Pancreas (tissue), 10 donors: ENCODE measurements around the gene ZBP1. TPM values are rescaled to one million over a fixed set of nuclear protein-coding genes. Genes with fewer than 3 reads are reported as not detected.

ENCODE experiments used
- ATAC-seq, 4 donors: fragments of 200-7000 bp; cut with Tn5 transposase; one replicate each; pipeline versions ENCODE4 v1.8.0 to v1.9.1; 2020; ENCODE audit warnings: mild to moderate bottlenecking in 4 of 4, moderate library complexity in 4 of 4
- DNase-seq, 6 donors: peaks; one replicate each; pipeline ENCODE4 v3.0.0-alpha.2; 2020
- FAIRE-seq: peaks from 2 replicates; lab custom pipeline; 2012; peaks lifted over from hg19 to GRCh38; lab: Jason Lieb, UNC
- H3K27ac ChIP-seq, 4 donors: fragments of 200-600 bp; sonication (generic); 1 replicate in 3 of 4; 2 replicates in 1 of 4; pipeline versions ENCODE4 v1.5.0 to v1.8.0; 2020
- H3K27me3 ChIP-seq, 4 donors: fragments of 200-600 bp; one replicate each; pipeline ENCODE4 v1.8.0; 2021
- H3K36me3 ChIP-seq, 3 donors: fragments of 200-600 bp; sonication (generic) in 1 of 3; one replicate each; pipeline versions ENCODE4 v1.5.0 to v1.8.0; 2020 to 2021
- H3K4me1 ChIP-seq, 3 donors: fragments of 200-600 bp; one replicate each; pipeline ENCODE4 v1.8.0; 2021
- H3K4me3 ChIP-seq, 4 donors: fragments of 200-600 bp; sonication (generic) in 2 of 4; one replicate each; pipeline versions ENCODE4 v1.5.0 to v1.8.0; 2020 to 2021
- H3K9me3 ChIP-seq, 4 donors: fragments of 200-600 bp; one replicate each; pipeline ENCODE4 v1.8.0; 2021
- CTCF ChIP-seq, 4 donors: fragments of 200-600 bp; sonication (generic) in 3 of 4; IDR thresholded peaks; one replicate each; pipeline versions ENCODE4 v1.5.0 to v1.8.0; 2021; ENCODE audit warnings: antibody characterized with exemption in 4 of 4
- WGBS, 2 donors: extraction: QIAGEN DNeasy Blood & Tissue Kit; methylation state at CpG; one replicate each; pipeline ENCODE4 v1.1.7; 2013; 5-methylcytosine and 5-hydroxymethylcytosine counted together
- intact Hi-C, 3 donors: fragments of 100-400 bp; cut with DNase I; formaldehyde crosslinking; loops; one replicate each; pipeline versions ENCODE4 v1.11.1 to v1.14.2; 2022
- polyA plus RNA-seq, 2 donors: library from polyadenylated mRNA; stranded (reverse); fragments of 200-250 nt; gene quantifications; one replicate each; pipeline ENCODE4 v1.2.3, GENCODE V29; 2013
- total RNA-seq, 6 donors: library from RNA; stranded (reverse); fragmentation: NEBNext Ultra II Directional in 4 of 6; extraction: Animal tissue kit (Norgen Biotek cat#: 25700) in 4 of 6; gene quantifications; one replicate each; pipeline versions ENCODE4 v1.2.1 to v1.2.4, GENCODE V29; 2021 to 2023
- donor health status: healthy with polysubstance abuse.
- donor health status: DM: no; HTN: no; CAD: no; lungs with moderate emphysema.
- donor health status: DM: no; HTN: no; CAD: no.
- donor health status: control.
- donor health status: control.
- donor health status: Bipolar disorder and iron deficiency.
- donor health status: DM: yes; HTN: yes; CAD: no.
- donor health status: DM: no; HTN: no; CAD: no.
- donor health status: DM: no; HTN: no; CAD: no.
- donor health status: DM: yes; HTN: yes; CAD: no.

The ZBP1 gene
- total and polyA plus RNA-seq, 8 donors, result 0.09 to 0.90 (median 0.17) TPM; not detected in 3

GRCh38 chr20:57570920-57571319, 49.3 kb downstream of the ZBP1 start:
- no peak overlapping the region for H3K27ac ChIP-seq
- H3K4me1 ChIP-seq, result no peaks in the 10 kb centered on the region
- H3K27me3 ChIP-seq, result no peaks in the 10 kb centered on the region
- TF ChIP-seq CTCF (IDR thresholded peaks at IDR 0.05), result no peak
- WGBS, 2 donors, result 53 to 73% methylated on average over 8 of the region's 8 CpGs
- DNase-seq (no peak), ATAC-seq (no peak), FAIRE-seq (no peak)
- no peaks in the 10 kb centered on the region for H3K9me3 ChIP-seq
- no peak overlapping the region for H3K4me3 ChIP-seq
- intact Hi-C loops, result no loop called here
- no peaks in the 10 kb centered on the region for H3K36me3 ChIP-seq

DNA sequence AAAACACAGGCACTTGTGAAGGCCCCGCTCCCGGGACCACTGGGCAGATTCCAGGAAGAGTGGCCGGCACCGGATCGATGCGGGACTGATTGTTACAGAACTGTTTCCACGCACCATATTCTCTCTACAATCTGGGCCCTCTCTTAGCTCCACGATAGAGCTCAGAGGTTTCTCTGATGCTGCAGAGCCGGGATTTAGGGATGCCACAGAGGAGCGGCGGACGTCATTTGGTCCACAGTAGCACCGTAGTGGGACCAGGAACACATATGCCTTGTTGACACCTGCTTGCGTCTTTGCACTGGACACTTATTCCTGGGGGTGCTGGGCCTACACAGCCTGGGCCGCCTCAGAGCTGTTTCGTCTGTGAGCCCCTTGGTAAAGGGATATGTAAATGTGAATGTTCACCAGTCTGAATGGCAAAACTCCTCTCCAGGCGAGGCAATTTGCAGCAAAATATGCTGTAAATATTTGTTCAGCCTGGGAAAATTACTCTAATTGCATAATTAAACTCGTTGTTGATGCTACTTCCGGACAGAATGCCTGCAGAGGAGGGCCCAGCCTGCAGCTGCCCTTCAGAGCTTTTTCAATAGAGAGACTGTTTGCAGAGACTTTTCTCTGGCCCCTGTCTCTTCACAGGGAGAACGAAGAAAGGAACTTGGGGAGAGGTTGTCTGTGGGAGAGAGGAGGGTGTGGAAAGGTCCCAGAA, 49.9 kb downstream of the ZBP1 start:
- H3K27ac ChIP-seq, result no peak overlapping the region
- intact Hi-C loops, result no loop called here
- no peak for TF ChIP-seq CTCF (IDR thresholded peaks at IDR 0.05)
- no peaks in the 10 kb centered on the region for H3K9me3 ChIP-seq
- H3K27me3 ChIP-seq, result no peaks in the 10 kb centered on the region
- FAIRE-seq, result no peak
- 56 to 64% methylated on average over 20 of the region's 20 CpGs for WGBS, 2 donors
- DNase-seq, result no peak
- H3K4me1 ChIP-seq, result no peaks in the 10 kb centered on the region
- H3K36me3 ChIP-seq, result no peaks in the 10 kb centered on the region
- H3K4me3 ChIP-seq, result no peak overlapping the region
- no peak for ATAC-seq

GRCh38 chr20:57568960-57569359, 51.3 kb downstream of the ZBP1 start:
- no peaks in the 10 kb centered on the region for H3K36me3 ChIP-seq
- FAIRE-seq (no peak), ATAC-seq (no peak), DNase-seq (no peak)
- no peaks in the 10 kb centered on the region for H3K9me3 ChIP-seq
- no peaks in the 10 kb centered on the region for H3K27me3 ChIP-seq
- H3K4me3 ChIP-seq, result no peak overlapping the region
- intact Hi-C loops, result no loop called here
- WGBS, 2 donors, result 76 to 81% methylated on average over 12 of the region's 12 CpGs
- H3K4me1 ChIP-seq, result no peaks in the 10 kb centered on the region
- no peak overlapping the region for H3K27ac ChIP-seq
- TF ChIP-seq CTCF (IDR thresholded peaks at IDR 0.05), result no peak

DNA sequence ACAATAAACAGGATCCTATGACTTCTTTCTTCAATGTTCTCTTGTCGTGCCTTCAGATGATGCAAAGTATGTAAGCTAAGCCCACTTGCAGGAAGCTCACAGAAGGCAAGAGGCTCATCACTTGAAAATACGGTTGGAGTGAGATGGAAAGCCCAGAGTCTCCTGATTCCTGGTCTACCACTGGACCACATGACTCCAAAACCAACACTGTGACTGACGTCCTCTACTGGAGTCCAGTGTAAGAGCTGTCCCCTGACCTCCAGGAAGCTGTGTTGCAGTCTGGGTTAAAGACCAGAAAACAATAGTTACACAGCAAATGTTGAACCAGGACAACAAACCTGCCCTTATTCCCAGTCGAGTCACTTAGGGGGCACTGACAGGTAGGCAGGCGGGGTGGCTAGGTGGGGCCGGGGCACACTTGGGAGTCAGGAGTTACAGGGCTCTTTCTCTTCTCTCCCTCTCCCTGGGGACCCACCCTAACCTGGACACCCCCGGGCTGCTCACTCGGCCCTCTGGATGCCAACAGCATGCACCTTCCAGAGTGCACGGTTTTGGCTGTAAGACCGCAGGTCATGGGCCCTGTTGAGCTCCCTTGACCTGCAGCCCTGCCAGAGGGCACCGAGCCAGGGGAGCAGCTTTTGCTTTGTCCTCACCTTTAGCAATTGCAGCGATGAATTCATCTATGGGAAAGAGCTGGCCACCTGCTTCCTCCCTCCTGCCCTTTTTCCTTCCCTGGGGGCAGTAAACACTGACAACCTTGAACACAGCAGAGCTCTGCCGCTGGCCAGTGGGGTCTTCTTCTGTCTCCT, 51.9 kb downstream of the ZBP1 start:
- Histone ChIP-seq H3K27me3 (no peaks in the 10 kb centered on the region), H3K9me3 (no peaks in the 10 kb centered on the region), H3K4me1 (no peaks in the 10 kb centered on the region), H3K36me3 (no peaks in the 10 kb centered on the region), H3K4me3 (no peak overlapping the region), H3K27ac (no peak overlapping the region)
- WGBS, 2 donors, result 51 to 53% methylated on average over 13 of the region's 13 CpGs
- DNase-seq, result no peak
- no peak for TF ChIP-seq CTCF (IDR thresholded peaks at IDR 0.05)
- intact Hi-C loops, result no loop called here
- FAIRE-seq, result no peak
- peak in 1 of 4 donors; percentile 11 for ATAC-seq
